HG03135 (cell line): ENCODE data around the gene PKHD1.

Experiments used
- ATAC-seq: cut with Tn5 transposase; IDR thresholded peaks from one replicate; pipeline ENCODE4 v1.9.1; 2021; ENCODE audit warnings: mild to moderate bottlenecking, moderate library complexity; ENCODE audit not compliant: unreplicated experiment

The PKHD1 gene

GRCh38 chr6:52087498-52087999 is at the start of gene PKHD1:
Gene PKHD1, minus strand, starts transcription at chr6:52087613. Its CDS starts 2,680 bp downstream, at chr6:52084933.
- ATAC-seq, result no peak

- no peak for ATAC-seq
These were observed 49.6 kb upstream of the PKHD1 start for GRCh38 chr6:52136934-52137467.

GRCh38 chr6:52136055-52136454 is 48.6 kb upstream of the PKHD1 start:
- no peak for ATAC-seq

- no peak for ATAC-seq
These were observed 47.8 kb upstream of the PKHD1 start for GRCh38 chr6:52135217-52135616.

GRCh38 chr6:52134011-52134410 is 46.6 kb upstream of the PKHD1 start:
- no peak for ATAC-seq

- ATAC-seq, result no peak
These were observed 45.9 kb upstream of the PKHD1 start for GRCh38 chr6:52133324-52133723.

- ATAC-seq, result no peak
These were observed 44.9 kb upstream of the PKHD1 start for GRCh38 chr6:52132292-52132691.

GRCh38 chr6:52130440-52130839 is 43.0 kb upstream of the PKHD1 start:
- no peak for ATAC-seq

GRCh38 chr6:52127957-52128356 is 40.5 kb upstream of the PKHD1 start:
- no peak for ATAC-seq

- ATAC-seq, result no peak
These were observed 38.8 kb upstream of the PKHD1 start for GRCh38 chr6:52126231-52126630.

- ATAC-seq, result no peak
These were observed 38.2 kb upstream of the PKHD1 start for GRCh38 chr6:52125572-52125971.

GRCh38 chr6:52125139-52125538 is 37.7 kb upstream of the PKHD1 start:
- no peak for ATAC-seq

GRCh38 chr6:52124126-52125121 is 37.0 kb upstream of the PKHD1 start:
- ATAC-seq, result no peak

- no peak for ATAC-seq
These were observed 35.8 kb upstream of the PKHD1 start for GRCh38 chr6:52123251-52123650.

GRCh38 chr6:52117352-52117751 is 29.9 kb upstream of the PKHD1 start:
- ATAC-seq, result no peak

- ATAC-seq, result no peak
These were observed 29.2 kb upstream of the PKHD1 start for GRCh38 chr6:52116605-52116948.

GRCh38 chr6:52115891-52116604 is 28.6 kb upstream of the PKHD1 start:
- no peak for ATAC-seq

GRCh38 chr6:52115145-52115741 is 27.8 kb upstream of the PKHD1 start:
- no peak for ATAC-seq

GRCh38 chr6:52109171-52109571 is 21.8 kb upstream of the PKHD1 start:
- no peak for ATAC-seq

- no peak for ATAC-seq
These were observed 20.7 kb upstream of the PKHD1 start for GRCh38 chr6:52108128-52108527.

GRCh38 chr6:52106994-52107393 is 19.6 kb upstream of the PKHD1 start:
- no peak for ATAC-seq
